MM.1S (cell line): Measurements from ENCODE around the gene ZNF548.

Source experiments
- EZH2 ChIP-seq: fragments of 300-600 bp; sonication (generic); optimal IDR thresholded peaks from 2 replicates; pipeline ENCODE3; 2017; ENCODE audit warnings: low read depth, mild to moderate bottlenecking, antibody characterized with exemption, low read length, mixed read lengths
- EZH2phosphoT487 ChIP-seq: fragments of 300-600 bp; sonication (generic); IDR thresholded peaks from 2 replicates; pipeline ENCODE4 v1.6.1; 2018; ENCODE audit warnings: antibody characterized with exemption, low read length
- TF ChIP-seq, protein P1 (sequence below): fragments of 300-600 bp; sonication (generic); IDR thresholded peaks from 2 replicates; pipeline ENCODE4 v1.5.1; 2016; ENCODE audit warnings: antibody characterized with exemption, low read length, mixed read lengths

- TF ChIP-seq, protein P1, sequence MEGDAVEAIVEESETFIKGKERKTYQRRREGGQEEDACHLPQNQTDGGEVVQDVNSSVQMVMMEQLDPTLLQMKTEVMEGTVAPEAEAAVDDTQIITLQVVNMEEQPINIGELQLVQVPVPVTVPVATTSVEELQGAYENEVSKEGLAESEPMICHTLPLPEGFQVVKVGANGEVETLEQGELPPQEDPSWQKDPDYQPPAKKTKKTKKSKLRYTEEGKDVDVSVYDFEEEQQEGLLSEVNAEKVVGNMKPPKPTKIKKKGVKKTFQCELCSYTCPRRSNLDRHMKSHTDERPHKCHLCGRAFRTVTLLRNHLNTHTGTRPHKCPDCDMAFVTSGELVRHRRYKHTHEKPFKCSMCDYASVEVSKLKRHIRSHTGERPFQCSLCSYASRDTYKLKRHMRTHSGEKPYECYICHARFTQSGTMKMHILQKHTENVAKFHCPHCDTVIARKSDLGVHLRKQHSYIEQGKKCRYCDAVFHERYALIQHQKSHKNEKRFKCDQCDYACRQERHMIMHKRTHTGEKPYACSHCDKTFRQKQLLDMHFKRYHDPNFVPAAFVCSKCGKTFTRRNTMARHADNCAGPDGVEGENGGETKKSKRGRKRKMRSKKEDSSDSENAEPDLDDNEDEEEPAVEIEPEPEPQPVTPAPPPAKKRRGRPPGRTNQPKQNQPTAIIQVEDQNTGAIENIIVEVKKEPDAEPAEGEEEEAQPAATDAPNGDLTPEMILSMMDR = no peak
- TF ChIP-seq EZH2phosphoT487 (no peak), EZH2 (no peak)
Observed at GRCh38 chr19:57374179-57374578, 15.5 kb upstream of the ZNF548 start.
